HG03060 (cell line): ENCODE measurements around the gene ZMAT2.
"Not testable (repeated sequence)": the region's sequence is repeated elsewhere in the genome, so short reads cannot be mapped to it uniquely, and the experiment has no call there.

Experiments used
- ATAC-seq: cut with Tn5 transposase; IDR thresholded peaks from one replicate; pipeline ENCODE4 v1.9.1; 2021; ENCODE audit warnings: low read depth, moderate number of reproducible peaks; ENCODE audit not compliant: unreplicated experiment

ZMAT2 gene, protein sequence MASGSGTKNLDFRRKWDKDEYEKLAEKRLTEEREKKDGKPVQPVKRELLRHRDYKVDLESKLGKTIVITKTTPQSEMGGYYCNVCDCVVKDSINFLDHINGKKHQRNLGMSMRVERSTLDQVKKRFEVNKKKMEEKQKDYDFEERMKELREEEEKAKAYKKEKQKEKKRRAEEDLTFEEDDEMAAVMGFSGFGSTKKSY

DNA sequence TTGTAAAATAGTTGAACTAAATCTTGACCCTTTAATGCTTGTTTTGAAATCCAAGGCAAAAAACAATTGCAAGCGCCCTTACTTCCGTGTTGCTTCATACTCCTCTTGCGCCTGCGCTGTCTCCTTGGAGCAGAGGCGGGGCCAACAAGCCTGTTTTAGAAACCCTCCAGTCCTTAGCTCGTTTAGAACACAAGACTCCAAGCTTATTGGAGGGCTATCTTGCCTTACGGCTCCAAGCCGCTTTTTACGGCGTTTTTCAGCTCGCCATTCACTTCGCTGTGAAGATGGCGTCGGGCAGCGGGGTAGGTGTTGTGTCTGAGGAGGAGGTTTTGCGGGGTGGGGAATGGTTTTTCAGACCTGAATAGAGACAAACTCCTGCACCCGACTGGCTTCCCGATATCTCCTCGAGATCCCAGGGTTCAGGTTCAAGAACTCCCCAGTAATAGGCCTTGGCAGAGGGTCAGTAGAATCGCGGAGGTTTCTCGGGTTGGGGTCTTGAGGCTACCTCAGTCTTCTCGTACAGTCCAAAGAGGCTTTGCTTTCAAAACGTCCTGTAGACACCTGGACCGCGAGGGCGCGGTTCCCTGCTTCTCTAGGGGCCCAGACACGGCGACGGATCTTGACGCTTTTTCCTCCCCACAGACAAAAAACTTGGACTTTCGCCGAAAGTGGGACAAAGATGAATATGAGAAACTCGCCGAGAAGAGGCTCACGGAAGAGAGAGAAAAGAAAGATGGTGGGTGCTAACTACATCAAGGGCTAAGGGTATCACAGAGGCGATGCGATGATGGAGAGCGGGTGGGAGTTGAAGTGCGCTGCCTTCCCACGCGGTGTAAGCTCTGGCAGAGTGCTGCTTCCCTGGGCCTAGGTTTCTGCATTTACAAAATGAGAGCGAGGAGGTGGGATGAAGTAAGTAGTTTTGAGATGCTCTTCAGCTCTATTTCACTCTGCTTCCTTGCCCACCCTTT is at the start of gene ZMAT2:
TSS of gene ZMAT2 (plus strand) at position 271 of the 968 bp plus-strand sequence. CDS start at position 285, 14 bp downstream.
- peak; percentile 97 for ATAC-seq

DNA sequence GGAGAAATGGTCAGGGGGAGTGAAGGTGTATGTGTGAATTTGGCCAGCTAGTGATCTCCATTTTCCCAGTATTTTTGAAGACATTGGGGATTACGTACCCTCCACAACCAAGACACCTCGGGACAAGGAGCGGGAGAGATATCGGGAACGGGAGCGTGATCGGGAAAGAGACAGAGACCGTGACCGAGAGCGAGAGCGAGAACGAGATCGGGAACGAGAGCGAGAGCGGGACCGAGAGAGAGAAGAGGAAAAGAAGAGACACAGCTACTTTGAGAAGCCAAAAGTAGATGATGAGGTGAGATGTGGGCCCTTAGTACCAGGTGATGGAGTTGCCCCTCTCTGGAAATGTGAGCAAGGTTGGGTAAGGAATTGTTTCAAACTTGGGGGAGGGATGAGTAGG is 41.4 kb upstream of the ZMAT2 start:
- ATAC-seq: no peak

DNA sequence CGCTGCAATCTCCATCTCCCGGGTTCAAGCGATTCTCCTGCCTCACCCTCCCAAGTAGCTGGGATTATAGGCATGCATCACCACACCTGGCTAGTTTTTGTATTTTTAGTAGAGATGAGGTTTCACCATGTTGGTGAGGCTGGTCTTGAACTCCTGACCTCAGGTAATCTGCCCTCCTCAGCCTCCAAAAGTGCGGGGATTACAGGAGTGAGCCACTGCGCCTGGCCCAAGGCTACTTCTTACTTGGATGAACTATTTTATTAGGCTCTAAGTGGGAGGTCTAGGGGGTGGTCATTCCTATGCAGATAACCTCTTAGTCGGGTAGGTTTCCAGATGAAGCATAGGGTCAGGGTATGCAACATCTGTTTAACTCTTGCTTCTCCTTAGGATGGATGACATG is 39.9 kb upstream of the ZMAT2 start:
- ATAC-seq: not testable (repeated sequence)

DNA sequence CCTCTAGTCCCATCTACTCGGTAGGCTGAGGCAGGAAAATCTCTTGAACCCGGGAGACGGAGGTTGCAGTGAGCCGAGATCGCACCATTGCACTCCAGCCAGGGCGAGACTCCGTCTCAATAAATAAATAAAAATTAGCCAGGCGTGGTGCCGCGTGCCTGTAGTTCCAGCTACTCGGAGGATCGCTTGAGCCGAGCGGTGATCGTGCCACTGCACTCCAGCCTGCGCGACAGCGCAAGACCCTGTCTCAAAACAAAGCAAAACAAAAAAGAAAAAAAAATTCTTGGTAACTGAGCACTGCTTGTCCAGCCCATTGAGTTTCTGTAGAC is 36.3 kb upstream of the ZMAT2 start:
- ATAC-seq: no peak

DNA sequence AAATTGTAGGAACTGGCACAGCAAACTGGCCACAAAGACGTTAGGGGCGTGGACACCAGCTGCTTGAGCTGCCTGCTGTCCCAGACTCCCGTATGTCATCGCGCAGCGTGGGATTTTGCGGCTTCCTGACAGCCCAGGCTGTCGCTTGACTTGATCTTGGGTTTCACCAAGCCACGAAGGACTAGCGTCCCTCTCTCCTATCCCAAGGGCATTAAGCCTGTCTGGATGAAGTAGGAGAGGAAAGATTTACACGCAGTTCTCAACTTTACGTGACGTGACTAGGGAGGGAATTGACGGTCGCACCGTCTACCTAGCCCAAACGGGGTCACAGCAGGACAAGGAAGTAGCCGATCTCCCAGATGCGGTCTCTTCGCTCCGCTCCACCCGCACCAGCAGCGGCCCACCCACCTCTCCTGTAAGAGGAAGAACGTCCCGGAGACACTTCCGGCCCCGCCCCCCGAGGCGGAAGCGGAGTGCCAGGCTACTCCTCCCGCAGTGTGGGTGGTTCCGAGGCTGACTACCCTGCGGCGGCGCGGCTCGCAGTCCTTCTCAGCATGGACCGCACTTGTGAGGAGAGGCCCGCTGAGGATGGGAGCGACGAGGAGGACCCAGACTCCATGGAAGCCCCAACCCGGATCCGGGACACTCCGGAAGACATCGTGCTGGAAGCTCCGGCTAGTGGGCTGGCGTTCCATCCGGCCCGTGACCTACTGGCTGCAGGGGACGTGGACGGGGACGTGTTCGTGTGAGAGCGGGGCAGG is 35.7 kb upstream of the ZMAT2 start, which contains the start of gene WDR55:
TSS of gene WDR55 (plus strand) at position 546 of the 761 bp plus-strand sequence. CDS start at position 555, 9 bp downstream.
- ATAC-seq: peak; percentile 94

DNA sequence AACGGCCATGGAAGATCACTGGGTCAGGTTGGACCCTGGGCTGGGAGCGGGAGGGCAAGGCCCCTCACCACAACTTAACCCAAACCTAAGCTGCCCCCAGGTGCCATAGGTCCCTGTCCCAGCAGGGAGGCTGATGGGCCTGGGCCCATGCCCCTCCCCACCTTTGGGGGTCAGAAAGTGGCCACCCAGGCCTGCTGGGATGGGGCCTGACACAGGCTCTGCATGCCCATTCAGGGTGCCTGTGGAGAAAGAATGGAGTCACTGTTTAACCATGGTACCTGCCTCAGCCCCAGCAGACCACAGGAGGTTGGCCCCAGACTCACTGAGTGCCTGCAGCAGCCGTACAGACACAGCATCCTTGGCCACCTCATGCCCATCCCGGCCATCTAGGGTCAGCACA is 29.2 kb upstream of the ZMAT2 start:
- ATAC-seq: not testable (repeated sequence)

DNA sequence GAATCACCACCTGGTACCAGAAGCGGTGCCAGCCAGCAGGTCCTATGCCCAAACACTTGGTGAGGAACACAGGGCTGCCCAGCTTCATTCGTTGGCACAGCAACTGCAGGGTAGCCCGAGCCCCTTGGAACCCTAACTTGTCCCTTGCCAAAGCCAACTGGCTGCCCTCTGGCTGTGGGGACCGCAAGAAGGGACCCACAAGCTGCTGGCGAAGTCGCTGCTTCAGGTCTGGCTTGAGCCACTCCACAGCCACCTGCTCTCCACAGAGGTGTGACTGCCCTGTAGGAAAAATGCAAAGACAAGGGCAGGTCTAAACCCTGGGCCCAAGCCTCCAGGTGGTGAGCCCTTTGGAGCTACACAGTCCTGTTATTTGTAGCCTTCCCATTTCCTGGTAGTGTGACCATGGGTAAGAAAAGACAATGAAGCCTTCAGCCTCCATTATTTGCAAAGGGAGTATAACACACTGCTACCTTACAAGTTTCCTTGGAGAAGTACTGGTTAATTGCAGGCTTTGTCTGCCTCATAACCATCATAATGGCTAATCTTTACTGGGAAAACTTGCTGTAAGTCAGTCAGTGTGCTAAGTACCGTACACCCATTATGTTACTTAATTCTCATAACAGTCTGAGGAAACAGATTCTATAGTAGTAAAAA is 28.6 kb upstream of the ZMAT2 start:
- no peak for ATAC-seq

DNA sequence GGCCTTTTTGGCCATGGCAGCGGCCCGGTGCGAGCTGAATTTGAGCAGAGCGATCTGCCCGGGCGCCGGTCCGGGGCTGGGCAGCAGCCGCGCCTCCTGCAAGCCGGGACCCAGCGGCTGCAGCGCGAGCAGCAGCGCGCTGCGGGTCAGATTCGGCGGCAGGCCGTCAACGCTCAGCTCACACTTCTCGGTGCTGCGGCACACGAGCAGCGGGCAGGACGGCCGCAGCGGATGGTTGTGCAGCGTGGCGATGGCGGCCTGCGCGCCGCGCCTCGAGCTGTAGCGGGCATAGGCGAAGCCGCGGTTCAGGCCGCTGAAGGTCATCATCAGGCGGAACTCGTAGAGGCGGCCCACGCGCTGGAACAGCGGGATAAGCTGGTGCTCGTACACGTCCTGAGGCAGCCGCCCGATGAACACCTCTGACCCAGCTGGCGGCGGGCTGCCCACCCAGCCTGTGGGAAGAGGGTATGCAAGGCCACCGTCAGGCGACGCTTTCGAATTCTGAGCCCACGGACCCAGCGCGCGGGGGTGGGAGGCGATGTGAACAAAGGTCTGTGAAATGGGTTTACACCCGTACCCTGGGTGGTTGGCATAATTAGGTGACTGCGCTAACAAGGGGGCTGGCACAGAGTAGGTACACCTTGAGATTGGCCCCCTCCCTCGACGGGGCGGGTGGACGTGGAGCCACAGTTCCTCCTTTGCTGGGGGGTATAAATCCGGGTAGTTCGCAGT is 27.6 kb upstream of the ZMAT2 start:
- no peak for ATAC-seq

DNA sequence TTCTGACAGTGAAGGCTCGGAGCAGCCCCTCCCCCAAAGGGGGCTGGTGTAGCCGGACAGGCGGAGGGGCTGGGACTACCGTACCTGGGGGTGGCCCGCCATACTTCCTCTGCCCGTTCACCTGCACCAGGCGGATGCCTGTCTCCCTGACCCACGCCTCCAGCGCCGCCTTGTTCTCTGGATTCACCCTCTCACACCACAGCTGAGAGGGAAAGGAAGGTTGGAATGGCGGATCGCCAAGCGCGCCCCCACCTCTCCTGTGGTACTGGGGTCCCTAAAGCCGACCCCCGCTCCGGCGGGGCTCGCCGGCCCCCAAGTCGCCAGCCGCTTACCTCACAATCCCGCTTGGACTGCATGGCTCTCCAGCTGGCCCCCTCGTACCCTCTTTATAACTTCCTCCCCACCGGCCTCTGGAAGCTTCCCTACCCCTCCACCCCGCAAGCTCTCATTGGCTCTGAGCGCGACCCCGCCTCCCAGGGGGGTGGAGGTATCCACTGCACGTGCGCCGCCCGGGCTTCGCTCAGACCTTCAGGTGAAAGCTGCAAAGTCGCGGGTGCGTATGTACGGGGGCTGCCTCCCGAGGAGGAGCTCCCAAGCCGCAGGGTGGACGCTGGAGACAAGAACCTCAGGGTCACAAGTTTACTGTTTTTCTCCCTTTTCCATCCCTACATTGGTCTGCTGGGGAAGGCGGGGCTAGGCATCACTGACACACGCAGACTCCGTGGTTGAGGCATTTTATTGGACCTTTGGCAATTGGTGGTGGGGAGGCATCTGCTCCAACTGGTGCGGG is 26.9 kb upstream of the ZMAT2 start, which contains the start of gene DND1:
TSS of gene DND1 (minus strand) at position 390 of the 790 bp plus-strand sequence. CDS start at position 356, 34 bp downstream.
- ATAC-seq: no peak

DNA sequence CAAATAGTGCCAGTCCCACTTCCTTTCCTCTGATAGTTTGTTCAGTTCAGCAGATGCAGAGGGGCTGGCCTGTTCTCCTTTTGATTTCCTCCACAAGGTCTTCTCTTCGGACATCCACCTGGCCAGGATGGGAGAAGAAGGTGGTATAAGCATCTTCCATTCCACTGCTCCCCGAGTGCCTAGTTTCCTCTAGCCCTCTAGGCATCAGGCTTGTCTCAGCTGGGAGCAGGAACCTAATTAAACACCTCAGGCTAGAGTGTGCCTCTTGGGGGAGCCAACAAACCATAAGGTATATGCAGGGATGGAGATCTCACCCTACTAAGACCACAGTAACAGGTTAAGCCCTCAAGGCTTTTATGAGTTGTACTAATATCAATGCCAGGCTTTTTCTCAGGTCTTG is 26.0 kb upstream of the ZMAT2 start:
- ATAC-seq: no peak

DNA sequence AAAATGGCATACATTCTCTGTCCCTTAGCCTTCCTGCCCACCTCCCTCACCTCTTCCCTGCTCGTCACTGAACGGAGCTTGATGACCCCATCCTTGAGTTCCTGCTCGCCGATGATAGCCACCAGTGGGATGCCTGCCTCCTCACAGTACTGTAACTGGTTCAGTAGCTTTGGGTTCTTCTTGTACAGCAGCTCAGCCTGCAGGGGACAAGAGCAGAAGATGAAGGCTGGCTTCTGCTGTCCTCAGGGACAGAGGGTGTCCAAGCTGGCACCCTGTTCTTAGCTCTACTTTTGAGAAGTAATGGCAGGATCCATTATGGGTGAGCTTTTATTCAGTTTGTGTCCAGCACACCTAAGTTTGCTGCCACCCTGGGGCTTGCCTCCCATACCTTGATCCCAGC is 25.6 kb upstream of the ZMAT2 start:
- ATAC-seq: no peak

DNA sequence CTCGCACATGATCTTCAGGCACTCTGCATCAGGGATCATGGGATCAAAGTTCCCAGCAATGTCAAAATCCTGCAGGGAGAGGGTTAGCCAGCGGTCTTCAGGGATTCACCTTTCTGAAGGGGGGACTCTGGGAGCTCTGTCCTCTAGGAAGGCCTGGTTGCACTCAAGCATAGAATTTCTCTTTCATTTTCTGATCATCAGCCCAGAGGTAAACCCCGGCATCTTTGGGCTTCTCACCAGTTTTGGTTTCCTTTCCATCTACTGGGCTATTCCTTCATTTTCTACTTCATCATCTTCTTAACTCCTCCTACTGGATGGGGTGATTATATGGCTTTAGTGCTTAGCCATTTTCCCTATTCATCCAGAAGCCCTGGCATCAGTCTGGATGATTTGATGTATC is 22.3 kb upstream of the ZMAT2 start:
- no peak for ATAC-seq

DNA sequence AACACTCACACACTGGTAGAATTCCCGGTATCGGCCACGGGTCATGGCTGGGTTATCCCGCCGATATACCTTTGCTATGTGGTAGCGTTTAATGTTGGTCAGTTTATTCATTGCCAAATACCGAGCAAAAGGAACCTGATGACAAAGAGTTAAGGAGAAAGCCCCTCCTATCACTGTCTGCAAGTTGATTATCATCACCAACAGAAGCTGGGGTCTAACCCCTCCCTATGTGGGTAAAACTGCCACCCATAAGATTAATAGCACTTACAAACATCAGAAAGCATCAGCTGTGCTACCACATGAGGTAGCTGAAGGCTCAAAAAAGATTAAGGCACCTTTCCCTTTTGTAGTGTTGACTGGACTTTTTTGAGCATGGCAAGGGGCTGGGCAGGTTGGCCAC is 21.3 kb upstream of the ZMAT2 start:
- ATAC-seq: no peak

DNA sequence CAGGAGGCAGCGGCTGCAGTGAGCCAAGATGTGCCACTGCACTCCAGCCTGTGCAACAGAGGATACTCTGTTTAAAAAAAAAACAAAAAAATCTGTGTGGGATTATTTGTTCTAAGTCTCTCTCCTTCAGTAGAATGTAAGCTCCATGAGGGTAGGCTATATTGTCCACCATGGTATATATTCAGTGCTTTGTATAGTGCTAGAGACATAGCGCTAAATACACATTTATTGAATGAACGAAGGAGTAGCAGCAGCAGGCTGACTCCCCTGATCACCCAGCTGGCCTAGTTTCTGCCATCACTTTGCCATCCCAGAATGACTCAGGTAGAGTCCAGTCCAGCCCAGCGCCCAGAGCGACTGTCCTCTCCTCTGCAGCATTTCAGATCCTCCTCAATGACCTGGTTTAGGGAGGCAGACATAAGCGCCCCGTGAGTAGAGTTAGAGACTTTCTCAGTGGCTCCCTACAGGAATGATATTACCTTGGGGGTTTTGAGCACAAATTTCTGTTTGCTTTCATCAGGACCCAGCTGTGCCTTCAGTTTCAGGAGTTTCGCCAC is 9.8 kb upstream of the ZMAT2 start:
- ATAC-seq: no peak

DNA sequence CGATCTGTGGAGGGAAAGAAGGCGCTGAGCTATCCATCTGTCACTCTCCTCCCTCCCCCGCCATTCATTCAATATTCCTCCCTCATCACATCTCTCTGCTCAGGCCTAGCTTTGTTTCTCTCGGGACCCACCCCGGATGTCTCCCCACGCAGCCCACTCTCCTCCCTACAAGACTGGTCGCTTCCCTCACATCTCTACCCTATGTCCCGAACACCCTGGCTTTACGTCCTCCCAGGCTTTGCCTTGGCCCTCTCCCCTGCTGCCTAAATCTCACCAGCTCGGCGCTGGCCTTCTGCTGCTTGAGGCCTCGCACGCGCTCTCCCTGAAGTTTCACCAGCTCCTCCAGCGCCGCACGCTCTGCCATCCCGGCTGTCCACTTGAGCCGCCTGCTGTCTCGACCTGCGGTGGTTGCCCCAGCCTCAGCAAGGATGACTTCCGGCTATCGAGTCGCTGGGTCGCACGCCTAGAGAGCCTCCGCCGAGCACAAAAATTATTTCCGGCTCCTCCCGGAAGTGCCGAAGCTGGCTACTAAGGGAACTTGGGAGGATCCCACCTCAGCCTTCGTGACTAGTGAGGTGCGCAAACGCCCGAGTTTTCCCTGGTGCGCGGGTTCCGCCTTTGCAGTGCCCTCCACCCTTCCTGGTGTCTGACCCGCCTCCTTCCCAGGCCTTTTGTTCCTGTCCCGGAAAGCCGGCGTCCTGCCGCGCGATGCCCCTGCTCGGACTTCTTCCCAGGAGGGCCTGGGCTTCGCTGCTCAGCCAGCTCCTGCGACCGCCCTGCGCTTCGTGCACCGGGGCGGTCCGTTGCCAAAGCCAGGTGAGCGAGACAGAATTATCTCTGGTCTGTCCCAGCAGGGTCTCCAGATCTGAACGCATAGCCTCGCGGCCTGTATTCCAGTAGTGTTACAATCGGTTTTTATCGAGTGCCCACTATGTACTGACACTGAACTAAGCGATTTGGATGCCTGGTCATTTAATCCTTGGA is 9.0 kb upstream of the ZMAT2 start, which contains the start of the genes HARS1 and HARS2:
TSS of gene HARS1 (minus strand) at position 430 of the 984 bp plus-strand sequence. CDS start at position 364, 66 bp downstream.
TSS of gene HARS2 (plus strand) at position 515 of the 984 bp plus-strand sequence. CDS start at position 709, 194 bp downstream.
- ATAC-seq: peak; percentile 89

DNA sequence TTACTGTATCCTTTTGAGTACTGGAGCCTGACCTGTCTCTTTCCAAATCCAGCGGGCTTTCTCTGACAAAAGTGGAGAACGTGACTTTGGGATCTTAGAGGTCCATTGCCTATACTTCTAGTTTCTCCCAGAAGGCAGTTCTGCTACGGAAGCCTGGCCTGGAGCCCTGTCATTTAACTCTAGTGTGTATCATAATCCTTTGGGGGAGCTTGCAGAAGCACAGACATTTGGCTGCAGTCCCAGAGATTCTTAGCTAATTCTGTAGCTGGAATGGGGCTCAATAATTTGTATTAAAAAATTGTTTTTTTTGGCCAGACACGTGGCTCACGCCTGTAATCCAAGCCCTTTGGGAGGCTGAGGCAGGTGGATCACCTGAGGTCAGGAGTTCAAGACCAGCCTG is 6.0 kb upstream of the ZMAT2 start:
- no peak for ATAC-seq

DNA sequence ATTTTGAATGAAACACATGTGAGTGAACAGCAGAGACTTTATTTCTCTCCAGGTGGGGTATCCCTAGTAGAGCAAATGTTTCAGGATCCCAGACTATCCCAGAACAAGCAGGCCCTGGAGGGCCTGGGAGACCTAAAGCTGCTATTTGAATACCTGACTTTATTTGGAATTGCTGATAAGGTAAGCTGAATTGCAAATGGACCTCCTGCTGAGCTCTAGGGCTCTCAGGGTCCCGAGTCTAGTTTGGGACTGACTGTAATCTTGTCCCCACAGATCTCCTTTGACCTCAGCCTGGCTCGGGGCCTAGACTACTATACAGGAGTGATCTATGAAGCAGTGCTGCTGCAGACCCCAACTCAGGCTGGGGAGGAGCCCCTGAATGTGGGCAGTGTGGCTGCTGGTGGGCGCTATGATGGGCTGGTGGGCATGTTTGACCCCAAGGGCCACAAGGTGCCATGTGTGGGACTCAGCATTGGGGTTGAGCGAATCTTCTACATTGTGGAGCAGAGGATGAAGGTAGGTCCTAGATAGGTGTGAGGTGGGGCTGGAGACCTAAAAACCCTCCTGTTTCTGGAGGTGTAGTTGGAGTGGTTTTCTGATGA is 3.3 kb upstream of the ZMAT2 start:
- ATAC-seq: no peak
